PFSK-1 (cell line): ENCODE results near the gene ZNF70.

ENCODE experiments used
- FOXP2 ChIP-seq: optimal IDR thresholded peaks from 2 replicates; pipeline ENCODE3; 2011; ENCODE audit warnings: borderline replicate concordance, control low read depth, inconsistent platforms; ENCODE audit not compliant: insufficient read depth; ENCODE audit errors: extremely low read length, extremely low read depth
- POLR2AphosphoS5 ChIP-seq: IDR thresholded peaks from 2 replicates; pipeline ENCODE4 v1.6.1; 2012; ENCODE audit warnings: low read depth, mild to moderate bottlenecking, control low read depth, low read length, moderate library complexity
- SIN3A ChIP-seq: IDR thresholded peaks from 2 replicates; pipeline ENCODE4 v1.6.1; 2012; ENCODE audit warnings: mild to moderate bottlenecking, low read length, moderate library complexity, borderline replicate concordance; ENCODE audit not compliant: insufficient read depth
- TAF1 ChIP-seq: IDR thresholded peaks from 2 replicates; pipeline ENCODE4 v1.6.1; 2012; ENCODE audit warnings: low read length, control low read depth, borderline replicate concordance; ENCODE audit not compliant: insufficient read depth
- TF ChIP-seq, protein P1 (sequence below), 2 experiments: IDR thresholded peaks; 2 replicates each; pipeline versions ENCODE4 v1.6.1 to v1.8.0; 2011 to 2012; ENCODE audit warnings: low read depth in 2 of 2, low read length in 2 of 2, control low read depth in 1 of 2, inconsistent platforms in 1 of 2, mild to moderate bottlenecking in 1 of 2, moderate library complexity in 1 of 2; ENCODE audit not compliant: insufficient read depth in 1 of 2

Gene ZNF70

DNA sequence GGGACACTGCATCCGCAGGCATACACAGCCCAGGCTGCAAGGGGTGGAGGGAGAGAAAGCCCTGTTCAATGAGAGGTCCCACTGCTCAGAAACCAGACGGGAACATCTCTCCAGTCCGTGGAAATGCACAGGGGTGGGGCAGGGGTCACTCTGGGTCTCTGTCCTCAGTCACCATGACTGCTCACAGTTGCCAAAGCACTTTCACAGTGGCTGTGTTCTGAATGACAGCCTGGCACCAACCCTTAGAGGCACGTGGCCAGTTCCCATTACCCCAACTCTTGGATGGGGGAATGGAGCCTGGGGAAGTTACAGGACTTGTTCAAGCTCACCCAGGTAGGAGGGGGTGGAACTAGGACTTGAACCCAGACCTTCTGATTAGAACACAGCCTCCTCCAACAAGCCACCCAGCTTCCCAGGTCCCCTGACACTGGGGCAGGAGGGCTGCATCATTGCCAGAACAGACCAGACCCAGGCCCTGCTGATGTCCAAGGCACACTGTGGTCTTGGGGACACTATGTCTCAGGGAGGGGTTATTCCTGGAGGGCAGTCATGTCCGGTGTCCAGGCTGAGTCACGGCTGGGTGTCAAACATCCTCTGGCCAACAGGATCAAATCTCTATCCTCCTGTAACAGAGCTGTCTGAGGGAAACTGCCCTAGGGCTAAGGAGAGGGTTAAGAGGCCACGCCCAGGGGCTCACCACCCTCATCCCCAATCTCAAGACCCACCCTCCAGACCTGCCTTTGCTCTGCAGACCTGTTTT, 8.2 kb downstream of the ZNF70 start:
- TF ChIP-seq TAF1: no peak
- TF ChIP-seq, protein P1, sequence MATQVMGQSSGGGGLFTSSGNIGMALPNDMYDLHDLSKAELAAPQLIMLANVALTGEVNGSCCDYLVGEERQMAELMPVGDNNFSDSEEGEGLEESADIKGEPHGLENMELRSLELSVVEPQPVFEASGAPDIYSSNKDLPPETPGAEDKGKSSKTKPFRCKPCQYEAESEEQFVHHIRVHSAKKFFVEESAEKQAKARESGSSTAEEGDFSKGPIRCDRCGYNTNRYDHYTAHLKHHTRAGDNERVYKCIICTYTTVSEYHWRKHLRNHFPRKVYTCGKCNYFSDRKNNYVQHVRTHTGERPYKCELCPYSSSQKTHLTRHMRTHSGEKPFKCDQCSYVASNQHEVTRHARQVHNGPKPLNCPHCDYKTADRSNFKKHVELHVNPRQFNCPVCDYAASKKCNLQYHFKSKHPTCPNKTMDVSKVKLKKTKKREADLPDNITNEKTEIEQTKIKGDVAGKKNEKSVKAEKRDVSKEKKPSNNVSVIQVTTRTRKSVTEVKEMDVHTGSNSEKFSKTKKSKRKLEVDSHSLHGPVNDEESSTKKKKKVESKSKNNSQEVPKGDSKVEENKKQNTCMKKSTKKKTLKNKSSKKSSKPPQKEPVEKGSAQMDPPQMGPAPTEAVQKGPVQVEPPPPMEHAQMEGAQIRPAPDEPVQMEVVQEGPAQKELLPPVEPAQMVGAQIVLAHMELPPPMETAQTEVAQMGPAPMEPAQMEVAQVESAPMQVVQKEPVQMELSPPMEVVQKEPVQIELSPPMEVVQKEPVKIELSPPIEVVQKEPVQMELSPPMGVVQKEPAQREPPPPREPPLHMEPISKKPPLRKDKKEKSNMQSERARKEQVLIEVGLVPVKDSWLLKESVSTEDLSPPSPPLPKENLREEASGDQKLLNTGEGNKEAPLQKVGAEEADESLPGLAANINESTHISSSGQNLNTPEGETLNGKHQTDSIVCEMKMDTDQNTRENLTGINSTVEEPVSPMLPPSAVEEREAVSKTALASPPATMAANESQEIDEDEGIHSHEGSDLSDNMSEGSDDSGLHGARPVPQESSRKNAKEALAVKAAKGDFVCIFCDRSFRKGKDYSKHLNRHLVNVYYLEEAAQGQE (IDR thresholded peaks at IDR 0.05; ENCODE audit: insufficient read depth in 1 of 2, low read depth in 2 of 2, low read length in 2 of 2): no peak
- TF ChIP-seq FOXP2: no peak
- TF ChIP-seq SIN3A: no peak
- no peak for TF ChIP-seq POLR2AphosphoS5

DNA sequence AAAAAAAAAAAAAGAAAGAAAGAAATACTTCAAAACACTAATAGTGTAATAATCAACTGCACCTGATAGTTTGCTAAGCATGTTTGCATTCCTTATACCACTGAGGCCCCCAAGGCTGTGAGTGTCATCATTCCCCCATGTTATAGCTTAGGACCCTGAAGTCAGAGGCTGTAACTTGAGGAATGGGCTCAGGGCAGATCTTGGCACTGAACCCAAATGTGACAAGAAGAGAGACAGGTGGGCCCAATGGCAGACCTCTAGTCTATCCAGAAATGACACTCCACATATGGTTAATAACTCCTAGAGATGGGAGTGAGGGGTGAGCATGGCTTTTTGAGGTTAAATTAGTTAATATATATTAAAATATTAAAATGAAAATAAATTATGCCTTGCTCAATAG, 13.2 kb downstream of the ZNF70 start:
- TF ChIP-seq SIN3A: no peak
- no peak for TF ChIP-seq POLR2AphosphoS5
- TF ChIP-seq TAF1: no peak
- TF ChIP-seq, protein P1 (IDR thresholded peaks at IDR 0.05; ENCODE audit: insufficient read depth in 1 of 2, low read depth in 2 of 2, low read length in 2 of 2): no peak
- no peak for TF ChIP-seq FOXP2

GRCh38 chr22:23722724-23723123, 28.2 kb downstream of the ZNF70 start:
- TF ChIP-seq, protein P1 (IDR thresholded peaks at IDR 0.05; ENCODE audit: insufficient read depth in 1 of 2, low read depth in 2 of 2, low read length in 2 of 2): no peak
- TF ChIP-seq SIN3A: no peak
- TF ChIP-seq FOXP2: no peak
- no peak for TF ChIP-seq POLR2AphosphoS5
- no peak for TF ChIP-seq TAF1

GRCh38 chr22:23722160-23722559, 28.8 kb downstream of the ZNF70 start:
- TF ChIP-seq TAF1: no peak
- TF ChIP-seq, protein P1 (IDR thresholded peaks at IDR 0.05; ENCODE audit: insufficient read depth in 1 of 2, low read depth in 2 of 2, low read length in 2 of 2): no peak
- TF ChIP-seq SIN3A: no peak
- TF ChIP-seq FOXP2: no peak
- TF ChIP-seq POLR2AphosphoS5: no peak

GRCh38 chr22:23720855-23721254, 30.1 kb downstream of the ZNF70 start:
- TF ChIP-seq, protein P1 (IDR thresholded peaks at IDR 0.05; ENCODE audit: insufficient read depth in 1 of 2, low read depth in 2 of 2, low read length in 2 of 2): no peak
- TF ChIP-seq FOXP2 (no peak), POLR2AphosphoS5 (no peak), SIN3A (no peak), TAF1 (no peak)
